G401.6 (cell line): ENCODE measurements around the gene HSPB9.
"Not testable (repeated sequence)": the region's sequence is repeated elsewhere in the genome, so short reads cannot be mapped to it uniquely, and the experiment has no call there.

Experiments used
- FAIRE-seq: peaks from 2 replicates; lab custom pipeline; 2012; peaks lifted over from hg19 to GRCh38; lab: Jason Lieb, UNC

Gene HSPB9

GRCh38 chr17:42120161-42120769, 2.3 kb upstream of the HSPB9 start:
- FAIRE-seq = no peak

DNA sequence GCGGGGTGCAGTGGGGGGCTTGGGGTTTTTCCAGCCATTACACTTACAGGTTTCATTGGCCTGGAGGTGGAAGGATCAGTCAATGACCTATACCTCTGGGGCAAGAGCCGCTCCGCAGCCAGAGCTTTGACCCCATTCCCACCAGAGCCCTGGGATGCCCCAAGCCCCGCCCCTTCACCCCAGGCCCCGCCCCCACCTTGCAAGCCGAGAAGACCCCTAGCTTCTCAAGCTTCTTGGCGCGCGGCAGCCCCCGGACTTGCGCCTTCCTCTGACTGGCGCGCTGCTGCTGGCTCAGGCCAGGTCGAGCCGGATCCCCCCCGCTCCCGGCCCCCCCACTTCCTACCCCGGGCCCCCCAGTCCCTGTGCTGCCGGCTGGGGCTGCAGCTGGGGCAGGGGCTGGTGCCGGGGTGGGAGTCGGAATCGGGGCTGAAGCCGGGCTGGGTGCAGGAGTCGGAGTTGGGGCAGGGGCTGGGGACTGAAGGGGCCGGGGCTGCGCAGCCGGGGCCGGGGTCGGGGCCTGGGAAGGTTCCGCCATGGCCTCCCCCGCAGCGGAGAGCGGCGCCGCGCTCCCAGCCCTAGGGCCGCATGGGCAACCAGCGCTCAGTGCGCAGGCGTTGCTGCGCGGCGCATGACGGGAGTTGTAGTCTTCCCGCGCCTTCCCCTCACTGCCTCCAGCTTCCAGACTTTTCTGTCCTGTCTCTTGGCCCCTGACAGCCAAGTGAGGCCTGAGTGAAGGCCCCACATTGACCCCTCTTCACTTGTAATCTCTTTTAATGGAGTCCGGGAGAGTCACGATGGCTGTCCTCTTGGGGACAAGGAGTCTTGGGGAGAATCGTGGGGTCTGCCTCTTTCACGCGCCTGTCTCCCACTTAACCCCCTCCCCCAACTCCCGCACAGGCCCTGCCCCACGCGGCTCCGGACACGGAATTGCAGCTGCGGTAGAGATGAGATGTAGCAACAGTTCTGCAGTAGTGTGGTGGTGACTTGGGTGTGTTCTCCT, 1.5 kb upstream of the HSPB9 start, which contains the start of gene KAT2A:
KAT2A (minus strand) TSS at position 598 of the 1,000 bp plus-strand sequence; CDS start at position 535, 63 bp downstream.
- FAIRE-seq = no peak

DNA sequence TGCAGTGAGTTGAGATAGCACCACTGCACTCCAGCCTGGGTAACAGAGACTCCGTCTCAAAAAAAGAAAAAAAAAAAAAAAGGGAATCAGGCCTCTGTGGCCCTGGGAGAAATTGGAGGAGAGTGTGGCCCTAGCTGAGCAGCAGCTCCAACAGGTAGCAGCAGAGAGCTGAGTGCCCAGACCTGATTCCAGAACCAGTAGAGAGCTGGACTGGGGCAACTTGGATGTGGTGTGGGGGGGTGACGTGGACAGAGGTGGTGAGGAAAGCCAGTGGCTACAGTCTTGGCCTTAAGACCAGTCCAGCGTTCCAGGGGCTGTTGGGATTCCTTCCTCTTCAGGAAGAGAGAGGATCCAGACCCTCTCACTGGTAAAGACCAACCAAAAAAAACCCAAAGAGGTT, 1.7 kb downstream of the HSPB9 start:
- no peak for FAIRE-seq

GRCh38 chr17:42125565-42125964, 3.0 kb downstream of the HSPB9 start:
- no peak for FAIRE-seq

- FAIRE-seq = no peak
These were observed 4.2 kb downstream of the HSPB9 start for GRCh38 chr17:42126836-42127235.

DNA sequence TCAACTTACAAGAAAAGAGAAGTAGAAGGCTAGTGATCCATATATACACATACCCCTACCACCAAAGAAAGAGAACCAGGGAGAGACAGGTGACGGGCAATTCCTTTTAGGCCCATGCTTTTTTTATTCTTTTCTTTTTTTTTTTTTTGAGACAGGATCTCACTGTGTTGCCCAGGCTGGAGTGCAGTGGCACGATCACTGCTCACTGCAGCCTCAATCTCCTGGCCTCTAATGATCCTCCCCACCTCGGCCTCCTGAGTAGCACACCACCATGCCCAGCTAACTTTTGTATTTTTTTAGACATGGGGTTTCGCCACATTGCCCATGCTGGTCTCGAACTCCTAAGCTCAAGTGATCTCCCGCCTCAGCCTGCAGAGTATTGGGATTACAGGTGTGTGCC, 4.8 kb downstream of the HSPB9 start:
- no peak for FAIRE-seq

- no peak for FAIRE-seq
These were observed 6.7 kb downstream of the HSPB9 start for GRCh38 chr17:42129109-42129837.

DNA sequence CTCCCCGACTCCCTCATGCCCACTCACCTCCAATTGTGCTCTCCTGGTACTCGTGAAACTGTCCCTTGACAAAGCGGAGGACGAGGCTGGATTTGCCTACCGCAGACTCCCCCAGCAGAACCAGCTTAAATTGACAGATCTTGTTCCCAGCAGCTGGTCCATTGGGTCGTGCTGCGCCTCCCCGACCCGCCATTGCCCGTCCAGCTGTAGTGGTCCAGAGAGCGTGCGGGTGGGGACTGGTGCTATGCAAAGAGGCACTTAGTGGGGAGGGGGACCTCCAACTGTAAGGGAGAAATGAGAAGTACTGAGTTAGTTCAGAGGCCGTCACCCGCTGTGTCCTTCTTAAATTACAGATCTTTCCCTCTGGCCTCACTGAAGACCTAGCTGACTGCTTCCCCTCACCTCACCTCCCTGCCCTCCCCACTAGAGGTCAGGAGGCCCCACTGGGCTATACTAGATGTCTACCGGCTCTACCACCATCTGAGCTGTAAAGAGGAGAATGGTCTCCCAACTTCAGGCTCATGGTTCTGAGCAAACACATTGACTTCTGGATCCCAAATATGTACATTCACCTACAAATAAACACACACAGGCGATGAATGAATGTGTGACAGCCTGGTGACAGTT, 7.8 kb downstream of the HSPB9 start:
- FAIRE-seq = no peak

DNA sequence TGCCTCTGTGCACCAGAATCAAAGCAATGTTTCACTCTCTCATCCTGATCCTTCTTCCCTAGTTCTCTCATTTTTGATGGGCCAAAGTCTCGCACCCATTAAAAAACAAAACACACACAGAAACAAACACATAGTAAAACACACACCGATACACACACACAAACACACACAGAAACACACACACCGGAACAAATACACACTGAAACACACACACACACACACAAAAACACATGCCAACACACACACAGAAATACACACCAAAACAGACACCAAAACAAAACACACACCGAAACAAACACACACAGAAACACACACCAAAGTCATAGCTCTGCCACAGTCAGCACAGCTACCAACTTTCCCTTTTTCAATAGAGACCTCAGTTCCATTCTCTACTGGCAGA, 8.6 kb downstream of the HSPB9 start:
- no peak for FAIRE-seq

- FAIRE-seq = no peak
These were observed 9.4 kb downstream of the HSPB9 start for GRCh38 chr17:42131981-42132432.

DNA sequence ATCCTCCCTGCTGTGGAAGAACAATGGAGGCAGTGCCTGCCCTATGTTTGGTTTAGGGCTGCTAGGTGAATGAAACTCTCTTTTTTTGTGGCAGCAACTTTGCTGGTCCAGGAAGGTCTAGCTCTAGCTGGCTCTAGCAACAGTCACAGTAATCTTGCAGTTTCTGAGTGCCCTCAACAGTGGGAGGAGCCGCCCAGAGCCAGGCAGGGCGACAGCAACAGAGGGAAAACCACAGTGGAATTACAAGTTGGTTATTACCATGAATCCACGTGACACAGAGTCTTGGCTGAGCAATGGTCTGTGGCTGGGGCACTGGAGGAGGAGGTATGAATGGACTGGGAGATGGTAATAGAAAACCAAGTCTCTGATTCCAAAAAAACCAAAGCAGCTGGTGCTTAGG, 10.3 kb downstream of the HSPB9 start:
- no peak for FAIRE-seq

GRCh38 chr17:42133461-42134041, 10.9 kb downstream of the HSPB9 start:
- no peak for FAIRE-seq

DNA sequence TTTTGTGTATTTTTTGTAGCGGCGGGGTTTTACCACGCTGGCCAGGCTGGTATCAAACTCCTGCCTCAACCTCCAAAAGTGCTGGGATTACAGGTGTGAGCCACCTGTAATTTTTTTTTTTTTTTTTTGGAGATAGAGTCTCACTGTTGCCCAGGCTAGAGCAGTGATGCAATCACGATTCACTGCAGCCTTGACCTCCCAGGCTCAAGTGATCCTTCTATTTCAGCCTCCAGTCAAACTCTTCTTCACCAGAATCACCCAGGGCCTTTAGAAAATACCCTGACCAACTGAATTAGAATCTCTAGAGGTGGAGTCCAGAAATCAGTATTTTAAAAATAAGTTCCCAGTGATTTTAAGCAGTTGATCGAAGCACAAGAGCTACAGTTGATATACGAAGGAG, 12.5 kb downstream of the HSPB9 start:
- FAIRE-seq = no peak

- FAIRE-seq = no peak
These were observed 13.4 kb downstream of the HSPB9 start for GRCh38 chr17:42135664-42136653.

- FAIRE-seq = no peak
These were observed 14.0 kb downstream of the HSPB9 start for GRCh38 chr17:42136654-42137051.

DNA sequence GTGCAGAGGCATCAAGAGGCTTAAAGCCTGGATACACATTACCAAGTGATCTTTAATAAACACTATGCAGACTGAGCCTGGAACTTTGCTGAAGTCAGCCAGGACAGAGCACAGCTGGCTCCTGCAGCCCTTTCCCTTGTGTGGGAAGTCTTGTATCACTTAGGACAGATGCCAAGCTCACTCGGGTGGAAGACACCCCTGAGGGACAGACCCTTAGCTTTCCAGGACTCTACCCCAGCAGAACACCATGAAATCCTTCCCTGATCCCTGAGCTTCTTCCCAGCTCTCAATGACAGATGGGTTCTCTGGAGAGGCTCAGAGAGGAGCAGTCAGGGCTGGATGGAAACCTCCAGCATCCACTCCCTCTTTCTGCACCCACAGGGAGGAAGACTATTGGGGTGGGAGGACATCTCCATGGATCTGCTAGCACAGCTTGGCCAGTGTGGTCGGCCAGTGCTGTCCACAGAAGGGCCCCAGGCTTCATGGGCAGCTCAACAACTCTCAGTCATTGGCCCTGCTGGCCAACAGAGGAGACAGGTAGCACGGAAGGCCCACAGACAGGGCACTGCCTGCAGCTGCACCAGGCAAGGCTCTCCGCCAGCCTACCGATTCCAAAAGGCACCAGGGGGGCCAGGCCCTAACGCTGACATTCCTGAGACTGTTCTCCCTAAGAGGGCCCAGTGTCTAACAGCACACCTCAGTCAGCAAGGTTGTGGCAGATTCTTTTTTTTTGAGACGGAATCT, 16.3 kb downstream of the HSPB9 start:
- no peak for FAIRE-seq

- FAIRE-seq = not testable (repeated sequence)
These were observed 18.1 kb downstream of the HSPB9 start for GRCh38 chr17:42140690-42141089.

- FAIRE-seq = no peak
These were observed 18.8 kb downstream of the HSPB9 start for GRCh38 chr17:42141382-42141781.

- FAIRE-seq = peak; percentile 36
These were observed 19.8 kb downstream of the HSPB9 start for GRCh38 chr17:42142371-42142896.

DNA sequence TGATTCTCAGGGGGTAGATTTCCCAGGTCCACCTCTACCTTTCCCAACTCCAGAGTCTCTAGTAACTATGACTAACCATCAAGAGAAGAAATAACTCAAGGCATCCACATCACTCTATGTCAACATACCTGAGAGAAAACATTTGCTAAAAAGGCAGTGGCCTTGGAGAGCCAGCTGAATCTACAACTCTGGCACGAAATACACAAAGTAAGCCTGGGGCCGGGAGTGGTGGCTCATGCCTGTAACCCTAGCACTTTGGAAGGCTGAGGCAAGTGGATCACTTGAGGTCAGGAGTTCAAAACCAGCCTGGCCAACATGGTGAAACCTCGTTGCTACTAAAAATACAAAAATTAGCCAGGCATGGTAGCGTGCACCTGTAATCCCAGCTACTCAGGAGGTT, 20.5 kb downstream of the HSPB9 start:
- not testable (repeated sequence) for FAIRE-seq
